Dendritic cell treated with granulocyte-macrophage colony-stimulating factor and Interleukin-4, amounts not matched to agents 40 ng/mL and 50 ng/mL, for 4 days (primary cell): ENCODE results near the gene MRPS10.

ENCODE experiments used
- H3K27ac Mint-ChIP-seq: one replicate; pipeline ENCODE4 v1.8.0; 2022; ENCODE audit warnings: mild to moderate bottlenecking, mixed read lengths
- H3K27me3 Mint-ChIP-seq: one replicate; pipeline ENCODE4 v1.8.0; 2022; ENCODE audit warnings: mild to moderate bottlenecking, mixed read lengths
- H3K36me3 Mint-ChIP-seq: one replicate; pipeline ENCODE4 v1.8.0; 2022; ENCODE audit warnings: low read depth, mixed read lengths
- H3K4me1 Mint-ChIP-seq: one replicate; pipeline ENCODE4 v1.8.0; 2022; ENCODE audit warnings: low read depth, mixed read lengths
- H3K4me3 Mint-ChIP-seq: one replicate; pipeline ENCODE4 v1.8.0; 2022; ENCODE audit warnings: mild to moderate bottlenecking, moderate library complexity, mixed read lengths
- H3K9me3 Mint-ChIP-seq: one replicate; pipeline ENCODE4 v1.8.0; 2022; ENCODE audit warnings: mixed read lengths
- intact Hi-C: fragments of 100-400 bp; cut with micrococcal nuclease; formaldehyde crosslinking; loops from one replicate; pipeline ENCODE4 v1.15.0; 2022

The MRPS10 gene

GRCh38 chr6:42251911-42252637 is 34.4 kb upstream of the MRPS10 start:
- Mint-ChIP-seq H3K4me1 (peaks cover 23% of the 10 kb centered on the region), H3K36me3 (peaks cover 96% of the 10 kb centered on the region), H3K9me3 (no peaks in the 10 kb centered on the region), H3K27ac (no peak overlapping the region), H3K4me3 (no peak overlapping the region), H3K27me3 (no peaks in the 10 kb centered on the region)
- intact Hi-C loops: no loop called here

DNA sequence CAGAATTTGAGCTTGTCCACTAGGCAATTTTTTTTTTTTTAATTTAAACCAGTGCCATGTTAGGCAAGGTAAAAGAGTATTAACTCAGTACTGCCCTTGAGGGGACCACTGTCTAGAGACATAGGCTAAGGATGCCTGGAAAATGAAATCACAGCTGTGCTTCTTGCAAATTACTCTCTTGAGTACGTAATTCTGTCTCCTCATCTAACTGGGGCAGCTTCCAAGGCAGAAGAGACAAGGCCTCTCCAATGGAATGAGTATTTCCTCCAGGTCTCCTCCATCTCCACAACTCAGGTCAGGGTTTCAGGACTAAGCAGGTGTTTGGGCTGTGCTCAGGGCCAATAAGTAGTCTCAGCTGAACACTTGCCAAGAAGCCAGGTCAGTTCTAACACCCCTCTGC is 33.8 kb upstream of the MRPS10 start:
- H3K27ac Mint-ChIP-seq: no peak overlapping the region
- H3K9me3 Mint-ChIP-seq: no peaks in the 10 kb centered on the region
- H3K4me1 Mint-ChIP-seq: peaks cover 23% of the 10 kb centered on the region
- H3K4me3 Mint-ChIP-seq: no peak overlapping the region
- no peaks in the 10 kb centered on the region for H3K27me3 Mint-ChIP-seq
- intact Hi-C loops: no loop called here
- H3K36me3 Mint-ChIP-seq: peaks cover 96% of the 10 kb centered on the region

GRCh38 chr6:42250274-42250931 is 32.7 kb upstream of the MRPS10 start:
- no peaks in the 10 kb centered on the region for H3K9me3 Mint-ChIP-seq
- H3K36me3 Mint-ChIP-seq: peaks cover 95% of the 10 kb centered on the region
- intact Hi-C loops: no loop called here
- peaks cover 23% of the 10 kb centered on the region for H3K4me1 Mint-ChIP-seq
- no peak overlapping the region for H3K4me3 Mint-ChIP-seq
- no peak overlapping the region for H3K27ac Mint-ChIP-seq
- no peaks in the 10 kb centered on the region for H3K27me3 Mint-ChIP-seq

GRCh38 chr6:42249279-42249678 is 31.6 kb upstream of the MRPS10 start:
- intact Hi-C loops: no loop called here
- peaks cover 95% of the 10 kb centered on the region for H3K36me3 Mint-ChIP-seq
- H3K4me1 Mint-ChIP-seq: peaks cover 23% of the 10 kb centered on the region
- H3K9me3 Mint-ChIP-seq: no peaks in the 10 kb centered on the region
- H3K27ac Mint-ChIP-seq: no peak overlapping the region
- H3K4me3 Mint-ChIP-seq: no peak overlapping the region
- H3K27me3 Mint-ChIP-seq: no peaks in the 10 kb centered on the region

DNA sequence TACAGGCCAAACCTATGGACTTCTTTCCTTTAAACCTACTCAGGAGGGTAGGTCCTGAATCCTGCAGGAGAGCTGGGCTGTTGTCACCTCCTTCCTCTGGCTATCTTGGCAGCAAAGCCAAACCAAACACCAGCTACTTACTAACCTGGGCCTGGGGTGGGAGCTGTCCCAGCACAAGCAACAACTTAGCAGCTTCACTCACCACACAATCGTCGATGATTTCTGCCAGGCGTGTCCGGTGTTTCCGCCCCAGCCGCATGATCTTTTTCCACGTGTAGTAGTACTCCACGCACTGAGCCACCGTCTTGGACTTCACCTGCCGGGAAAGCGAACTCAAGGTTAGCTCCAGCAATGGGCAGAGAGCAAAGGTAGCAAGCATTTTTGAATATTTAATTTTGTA is 25.4 kb upstream of the MRPS10 start:
- Mint-ChIP-seq H3K27me3 (no peaks in the 10 kb centered on the region), H3K36me3 (peaks cover 93% of the 10 kb centered on the region), H3K4me1 (no peaks in the 10 kb centered on the region), H3K4me3 (no peak overlapping the region), H3K27ac (no peak overlapping the region), H3K9me3 (no peaks in the 10 kb centered on the region)
- intact Hi-C loops: no loop called here

DNA sequence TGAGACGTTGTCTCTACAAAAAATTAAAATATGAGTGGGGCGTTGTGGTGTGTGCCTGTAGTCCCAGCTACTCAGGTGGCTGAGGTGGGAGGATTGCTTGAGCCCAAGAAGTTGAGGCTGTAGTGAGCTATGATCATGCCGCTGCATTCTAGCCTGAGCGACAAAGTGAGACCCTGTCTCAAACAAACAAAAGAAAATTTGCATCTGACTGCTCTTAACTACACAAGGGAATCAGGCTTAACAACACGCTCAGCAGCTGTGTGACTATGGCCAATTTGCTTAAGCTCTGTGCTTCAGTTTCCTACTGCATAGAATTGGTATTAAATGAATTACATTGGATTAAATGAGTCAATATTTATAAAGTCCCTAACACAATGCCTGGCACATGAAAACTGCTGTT is 24.3 kb upstream of the MRPS10 start:
- Mint-ChIP-seq H3K27me3 (no peaks in the 10 kb centered on the region), H3K36me3 (peaks cover 94% of the 10 kb centered on the region), H3K27ac (no peak overlapping the region), H3K4me1 (no peaks in the 10 kb centered on the region), H3K9me3 (no peaks in the 10 kb centered on the region), H3K4me3 (no peak overlapping the region)
- intact Hi-C loops: no loop called here

DNA sequence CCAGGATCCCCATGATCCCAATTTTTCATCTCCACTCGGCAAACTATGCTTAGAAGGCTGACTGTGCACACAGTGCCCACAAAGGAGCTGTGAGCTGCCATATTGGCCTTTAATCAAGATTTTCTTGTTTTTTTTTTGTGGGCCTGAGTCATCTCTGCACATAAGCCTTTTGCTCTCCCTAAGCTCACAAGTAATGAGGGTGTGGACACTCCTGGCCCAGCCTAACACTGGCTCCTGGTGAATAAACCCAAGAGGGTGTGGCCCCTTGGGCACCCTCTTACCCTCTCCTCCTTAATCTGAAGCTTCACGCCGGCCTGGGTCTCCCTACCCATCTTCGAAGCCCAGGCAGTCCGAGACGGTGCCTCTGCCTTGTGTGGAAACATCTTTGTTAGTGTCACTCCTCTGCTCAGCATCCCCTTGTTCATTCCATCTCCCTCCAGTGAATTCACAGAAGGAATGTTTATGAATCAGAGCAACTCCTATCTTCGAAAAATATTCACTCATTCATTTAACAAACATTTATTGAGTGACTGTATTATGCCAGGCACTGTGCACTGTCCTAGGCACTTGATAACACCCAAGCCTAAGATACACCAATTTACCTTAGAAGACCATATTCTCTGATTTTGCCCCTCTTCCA is 22.2 kb upstream of the MRPS10 start:
- Mint-ChIP-seq H3K9me3 (no peaks in the 10 kb centered on the region), H3K36me3 (peaks cover 95% of the 10 kb centered on the region), H3K27me3 (no peaks in the 10 kb centered on the region), H3K27ac (no peak overlapping the region), H3K4me3 (no peak overlapping the region), H3K4me1 (no peaks in the 10 kb centered on the region)
- intact Hi-C loops: no loop called here

GRCh38 chr6:42239333-42239732 is 21.7 kb upstream of the MRPS10 start:
- Mint-ChIP-seq H3K27me3 (no peaks in the 10 kb centered on the region), H3K4me1 (no peaks in the 10 kb centered on the region), H3K36me3 (peaks cover 95% of the 10 kb centered on the region), H3K4me3 (no peak overlapping the region), H3K27ac (peak overlapping the region; percentile 4), H3K9me3 (no peaks in the 10 kb centered on the region)
- intact Hi-C loops: no loop called here

- Mint-ChIP-seq H3K4me3 (no peak overlapping the region), H3K9me3 (no peaks in the 10 kb centered on the region), H3K36me3 (peaks cover 93% of the 10 kb centered on the region), H3K4me1 (no peaks in the 10 kb centered on the region), H3K27me3 (no peaks in the 10 kb centered on the region), H3K27ac (no peak overlapping the region)
- intact Hi-C loops: no loop called here
Observed at GRCh38 chr6:42237857-42238256, 20.2 kb upstream of the MRPS10 start.

DNA sequence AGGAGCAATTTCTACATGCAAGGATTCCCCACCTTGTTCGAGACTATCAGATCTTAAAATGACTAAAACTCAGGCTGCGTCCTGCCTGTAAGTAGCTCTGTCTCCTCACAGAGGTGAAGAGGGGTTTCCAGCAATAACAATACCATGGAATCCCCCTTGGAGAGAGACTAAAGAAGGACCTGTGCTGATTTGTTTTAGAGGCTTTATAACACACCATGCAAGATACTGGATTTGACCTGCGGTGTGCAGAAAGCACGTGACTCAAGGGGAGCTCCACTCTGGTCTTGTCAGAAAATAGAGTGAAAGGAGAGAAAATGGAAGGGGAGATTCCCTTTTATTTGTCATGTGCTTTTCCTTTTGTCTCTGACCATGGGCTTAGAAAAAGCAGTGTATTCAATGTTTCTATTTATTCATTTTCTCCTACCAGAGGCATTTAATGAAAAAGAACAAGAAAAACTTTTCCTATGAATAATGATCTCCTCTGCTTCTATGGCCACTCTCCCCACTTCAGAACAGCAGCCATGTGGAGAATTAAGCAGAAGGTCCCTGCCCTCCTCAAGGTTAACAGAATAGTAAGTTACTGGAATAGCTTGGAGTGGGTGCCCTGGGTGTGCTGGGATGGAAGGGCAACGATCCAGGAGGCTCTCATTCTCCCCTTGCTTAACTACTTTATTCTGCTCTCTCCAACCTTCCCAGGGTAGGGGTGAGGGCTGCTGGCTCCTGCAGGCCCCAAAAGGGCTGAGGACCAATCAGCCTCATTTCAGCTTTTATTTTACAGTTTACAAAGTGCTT is 19.2 kb upstream of the MRPS10 start:
- intact Hi-C loops: no loop called here
- H3K27ac Mint-ChIP-seq: no peak overlapping the region
- H3K4me1 Mint-ChIP-seq: no peaks in the 10 kb centered on the region
- H3K9me3 Mint-ChIP-seq: no peaks in the 10 kb centered on the region
- no peaks in the 10 kb centered on the region for H3K27me3 Mint-ChIP-seq
- H3K4me3 Mint-ChIP-seq: no peak overlapping the region
- peaks cover 93% of the 10 kb centered on the region for H3K36me3 Mint-ChIP-seq

GRCh38 chr6:42236030-42236429 is 18.4 kb upstream of the MRPS10 start:
- Mint-ChIP-seq H3K36me3 (peaks cover 91% of the 10 kb centered on the region), H3K9me3 (no peaks in the 10 kb centered on the region), H3K27me3 (no peaks in the 10 kb centered on the region), H3K4me1 (no peaks in the 10 kb centered on the region), H3K4me3 (no peak overlapping the region), H3K27ac (no peak overlapping the region)
- intact Hi-C loops: no loop called here

GRCh38 chr6:42232035-42232434 is 14.4 kb upstream of the MRPS10 start:
- intact Hi-C loops: no loop called here
- Mint-ChIP-seq H3K27me3 (no peaks in the 10 kb centered on the region), H3K27ac (no peak overlapping the region), H3K9me3 (no peaks in the 10 kb centered on the region), H3K36me3 (peaks cover 97% of the 10 kb centered on the region), H3K4me3 (no peak overlapping the region), H3K4me1 (no peaks in the 10 kb centered on the region)

DNA sequence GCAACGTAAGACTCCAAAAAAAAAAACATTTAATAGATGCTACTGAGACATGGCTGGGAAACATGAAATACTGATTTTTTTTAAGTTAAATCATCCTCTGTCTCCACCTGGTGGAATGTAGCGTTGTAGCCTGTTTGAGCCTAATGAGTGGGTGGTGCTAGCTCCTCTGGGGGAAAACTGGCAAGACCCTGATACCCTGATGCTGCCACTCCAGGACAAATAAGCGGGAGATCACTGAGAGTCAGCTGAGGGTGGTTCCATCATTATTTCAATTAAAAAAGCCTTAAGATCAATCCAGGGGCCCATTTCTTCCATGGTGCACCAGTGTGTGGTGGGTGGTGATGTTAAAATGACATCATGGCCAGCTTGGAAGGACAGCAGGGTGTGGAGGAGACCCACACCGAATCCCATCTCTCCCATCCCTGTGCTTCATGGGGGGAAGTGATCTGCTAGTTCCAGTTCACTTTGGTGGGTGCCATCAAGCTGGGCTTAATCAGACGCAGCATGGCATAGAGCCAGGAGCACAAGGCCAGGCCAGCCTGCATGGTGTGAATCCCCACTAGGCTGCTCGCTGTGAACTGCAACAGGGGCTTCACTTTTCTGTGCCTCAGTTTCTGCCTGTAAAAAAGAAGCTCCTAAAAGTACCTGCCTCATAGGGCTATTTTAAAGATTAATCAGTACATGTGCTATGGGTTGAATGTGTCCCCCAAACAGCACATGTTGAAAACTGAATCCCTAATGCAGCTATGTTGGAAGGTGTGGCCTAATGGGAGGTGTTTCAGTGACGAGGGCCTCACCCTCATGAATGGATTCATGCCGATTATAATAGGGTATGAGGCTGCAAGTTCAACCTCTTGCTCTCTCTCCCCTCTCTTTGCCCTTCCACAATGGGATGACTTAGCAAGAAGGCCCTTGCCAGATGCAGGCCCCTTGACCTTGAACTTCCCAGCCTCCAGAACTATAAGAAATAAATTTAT is 13.0 kb upstream of the MRPS10 start:
- no peaks in the 10 kb centered on the region for H3K9me3 Mint-ChIP-seq
- no peak overlapping the region for H3K4me3 Mint-ChIP-seq
- H3K4me1 Mint-ChIP-seq: no peaks in the 10 kb centered on the region
- no peak overlapping the region for H3K27ac Mint-ChIP-seq
- peaks cover 90% of the 10 kb centered on the region for H3K36me3 Mint-ChIP-seq
- H3K27me3 Mint-ChIP-seq: no peaks in the 10 kb centered on the region
- intact Hi-C loops: no loop called here
